GM13977 (cell line): Measurements from ENCODE around the gene VPS13D.

Source experiments
- DNase-seq: peaks from one replicate; pipeline ENCODE4 v3.0.0; 2012; ENCODE audit warnings: low spot score
- in situ Hi-C: fragments of 300-500 bp; cut with MboI; formaldehyde crosslinking; loops from one replicate; pipeline ENCODE4 v1.12.0; 2022; ENCODE audit warnings: low sequenced_read_pairs, low pct_unique_long_range_greater_than_20kb, mixed read lengths, inconsistent platforms; ENCODE audit not compliant: unreplicated experiment
- TF ChIP-seq, protein P1 (sequence below): IDR thresholded peaks from 2 replicates; pipeline ENCODE4 v1.5.1; 2012; ENCODE audit warnings: mild to moderate bottlenecking, control low read depth; ENCODE audit not compliant: insufficient read depth; ENCODE audit errors: extremely low read depth, missing control alignments

VPS13D gene

DNA sequence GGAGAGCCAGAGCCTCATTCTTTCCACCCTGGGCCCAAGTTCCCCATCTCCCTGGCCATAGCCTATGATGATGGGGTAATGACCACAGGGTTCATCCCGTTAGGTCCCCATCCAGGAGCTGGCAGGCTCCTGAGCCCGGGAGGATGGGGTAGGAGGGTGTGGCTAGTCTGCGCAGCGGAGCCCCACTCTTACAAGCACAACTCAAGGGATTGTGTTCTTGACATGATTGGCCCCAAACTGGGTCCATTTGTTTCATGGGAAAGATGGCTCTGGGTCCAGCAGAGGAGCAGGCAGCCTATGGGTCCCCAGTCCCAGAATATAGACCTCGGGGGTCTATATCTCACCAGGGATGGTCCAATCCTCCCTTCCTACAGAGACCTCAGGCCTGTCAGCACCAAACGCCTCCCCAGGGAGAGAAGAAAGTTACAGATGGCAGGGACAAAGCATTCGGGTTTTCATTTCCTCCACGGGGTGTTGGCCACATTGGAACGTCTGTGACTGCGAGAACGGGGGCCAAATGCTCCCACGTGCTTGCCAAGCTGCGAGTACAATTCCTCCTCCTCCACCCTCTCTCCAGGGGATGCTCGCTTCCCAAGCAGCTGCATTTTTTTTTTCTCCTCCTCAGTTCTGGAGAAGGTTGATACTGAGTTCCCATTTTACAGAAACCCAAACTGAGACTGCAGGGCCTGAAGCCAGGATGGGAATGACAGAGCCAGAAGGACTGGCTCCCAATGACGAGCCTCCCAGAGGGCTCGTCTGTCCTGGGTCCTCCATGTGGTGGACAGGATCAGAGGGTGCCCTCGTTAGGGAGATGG is 317.1 kb downstream of the VPS13D start:
- in situ Hi-C loops = no loop called here
- TF ChIP-seq, protein P1, sequence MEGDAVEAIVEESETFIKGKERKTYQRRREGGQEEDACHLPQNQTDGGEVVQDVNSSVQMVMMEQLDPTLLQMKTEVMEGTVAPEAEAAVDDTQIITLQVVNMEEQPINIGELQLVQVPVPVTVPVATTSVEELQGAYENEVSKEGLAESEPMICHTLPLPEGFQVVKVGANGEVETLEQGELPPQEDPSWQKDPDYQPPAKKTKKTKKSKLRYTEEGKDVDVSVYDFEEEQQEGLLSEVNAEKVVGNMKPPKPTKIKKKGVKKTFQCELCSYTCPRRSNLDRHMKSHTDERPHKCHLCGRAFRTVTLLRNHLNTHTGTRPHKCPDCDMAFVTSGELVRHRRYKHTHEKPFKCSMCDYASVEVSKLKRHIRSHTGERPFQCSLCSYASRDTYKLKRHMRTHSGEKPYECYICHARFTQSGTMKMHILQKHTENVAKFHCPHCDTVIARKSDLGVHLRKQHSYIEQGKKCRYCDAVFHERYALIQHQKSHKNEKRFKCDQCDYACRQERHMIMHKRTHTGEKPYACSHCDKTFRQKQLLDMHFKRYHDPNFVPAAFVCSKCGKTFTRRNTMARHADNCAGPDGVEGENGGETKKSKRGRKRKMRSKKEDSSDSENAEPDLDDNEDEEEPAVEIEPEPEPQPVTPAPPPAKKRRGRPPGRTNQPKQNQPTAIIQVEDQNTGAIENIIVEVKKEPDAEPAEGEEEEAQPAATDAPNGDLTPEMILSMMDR = no peak
- DNase-seq = no peak

- no peak for DNase-seq
- in situ Hi-C loops = no loop called here
- TF ChIP-seq, protein P1 = no peak
Measured at GRCh38 chr1:12547586-12548225, 317.9 kb downstream of the VPS13D start.

DNA sequence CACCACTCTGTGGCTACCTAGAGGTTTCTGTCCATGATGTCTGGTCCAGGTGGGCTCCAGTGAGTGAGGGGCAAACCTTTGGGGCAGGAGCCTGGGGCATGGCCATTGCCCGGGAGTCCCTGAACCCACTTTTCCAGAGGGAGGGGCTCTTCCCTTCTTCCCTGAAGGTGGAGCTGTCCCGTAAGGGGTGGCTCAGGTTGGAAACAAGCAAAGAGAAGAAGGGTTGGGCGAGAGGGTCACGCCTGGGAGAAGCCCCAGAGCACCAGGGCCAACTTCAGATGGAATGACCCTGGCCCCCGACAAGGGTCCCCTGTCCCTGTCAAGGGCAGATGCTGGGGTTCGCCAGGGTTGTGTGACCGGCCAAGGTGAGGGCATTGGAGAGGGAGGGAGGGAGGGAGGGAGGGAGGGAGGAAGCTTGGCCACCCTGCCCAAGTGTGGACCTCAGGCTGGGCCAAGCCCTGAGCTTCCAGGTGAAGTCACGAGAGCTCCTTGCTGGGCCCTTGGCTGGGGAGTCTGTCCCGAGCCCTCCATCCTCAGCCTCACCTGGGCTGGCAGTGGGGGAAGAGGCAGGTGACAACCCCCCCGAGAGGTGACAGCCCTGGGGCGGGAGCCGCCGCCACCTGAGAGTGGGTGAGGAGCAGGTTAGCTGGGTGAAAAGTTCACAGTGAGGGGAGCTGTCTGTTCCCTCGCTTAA is 318.6 kb downstream of the VPS13D start:
- DNase-seq = no peak
- in situ Hi-C loops = no loop called here

GRCh38 chr1:12548973-12549459 is 319.2 kb downstream of the VPS13D start:
- TF ChIP-seq, protein P1 = no peak
- in situ Hi-C loops = no loop called here
- no peak for DNase-seq

More for the DNA sequence above, 318.6 kb downstream of the VPS13D start:
- TF ChIP-seq, protein P1 = no peak

DNA sequence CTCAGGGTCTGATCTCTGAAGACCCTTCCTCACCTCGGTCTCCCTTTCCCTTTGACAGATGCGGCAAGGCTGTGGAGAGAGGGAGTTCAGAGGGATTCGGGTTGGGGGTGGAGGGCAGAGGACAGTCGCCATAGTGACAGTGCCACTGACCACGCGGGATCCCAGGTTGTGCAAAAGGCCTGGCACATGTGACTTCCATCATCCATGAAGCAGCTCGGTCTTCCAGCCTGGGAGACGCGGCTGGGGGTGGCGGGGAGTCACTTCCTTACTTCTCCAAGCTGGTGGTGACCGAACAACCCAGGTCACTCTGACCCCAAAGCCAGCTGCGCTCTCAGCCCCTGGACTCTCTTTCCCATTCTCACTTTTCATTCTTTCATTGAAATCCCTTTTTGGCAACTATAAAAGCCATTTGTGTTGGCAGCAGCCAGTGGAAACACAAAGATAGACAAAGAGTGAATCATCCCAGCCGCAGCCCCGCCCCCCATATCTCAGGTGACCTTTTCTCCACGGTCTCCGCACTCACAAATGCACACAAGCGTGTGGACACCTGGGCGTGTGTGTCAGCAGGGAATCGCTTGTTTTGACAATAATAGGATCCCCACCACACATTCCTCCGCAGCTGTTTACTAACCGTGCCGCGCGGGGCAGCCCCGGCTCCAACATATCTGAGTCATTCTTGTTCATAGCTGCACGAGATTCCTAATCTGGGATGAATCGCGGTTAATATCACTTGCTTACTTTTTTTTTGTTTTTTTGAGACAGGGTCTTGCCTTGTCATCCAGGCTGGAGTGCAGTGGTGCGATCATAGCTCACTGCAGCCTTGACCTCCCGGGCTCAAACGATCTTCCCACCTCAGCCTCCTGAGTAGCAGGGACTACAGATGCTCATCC is 319.9 kb downstream of the VPS13D start:
- TF ChIP-seq, protein P1 = no peak
- no peak for DNase-seq
- in situ Hi-C loops = loop anchor here (25.0 kb wide), 1 partner anchor 688 kb away; the partner anchor contains the start of gene PRAMEF18

GRCh38 chr1:12551584-12551983 is 321.8 kb downstream of the VPS13D start:
- in situ Hi-C loops = loop anchor here (25.0 kb wide), 1 partner anchor 686 kb away; the partner anchor contains the start of gene PRAMEF18
- no peak for DNase-seq
- TF ChIP-seq, protein P1 = no peak
